NB4 (cell line): ENCODE data around the gene TMEM233.

Source experiments
- DNase-seq: peaks from one replicate; pipeline ENCODE4 v3.0.0; 2010; ENCODE audit warnings: low read depth
- H3K4me3 ChIP-seq: one replicate; pipeline ENCODE4 v1.5.1; 2011; ENCODE audit warnings: mild to moderate bottlenecking, low read depth, low read length, moderate library complexity
- MYC ChIP-seq: IDR thresholded peaks from 2 replicates; pipeline ENCODE4 v1.6.1; 2011; ENCODE audit warnings: low read depth, low read length
- POLR2A ChIP-seq: IDR thresholded peaks from 2 replicates; pipeline ENCODE4 v1.6.1; 2011; ENCODE audit warnings: mild to moderate bottlenecking; ENCODE audit not compliant: insufficient read length; ENCODE audit errors: extremely low read depth
- TF ChIP-seq, protein P1 (sequence below): IDR thresholded peaks from one replicate; pipeline ENCODE4 v1.5.1; 2012; ENCODE audit warnings: low read depth, low read length
- TF ChIP-seq, protein P2 (sequence below): IDR thresholded peaks from 2 replicates; pipeline ENCODE4 v1.6.1; 2011; ENCODE audit warnings: low read depth, low read length

Gene TMEM233

DNA sequence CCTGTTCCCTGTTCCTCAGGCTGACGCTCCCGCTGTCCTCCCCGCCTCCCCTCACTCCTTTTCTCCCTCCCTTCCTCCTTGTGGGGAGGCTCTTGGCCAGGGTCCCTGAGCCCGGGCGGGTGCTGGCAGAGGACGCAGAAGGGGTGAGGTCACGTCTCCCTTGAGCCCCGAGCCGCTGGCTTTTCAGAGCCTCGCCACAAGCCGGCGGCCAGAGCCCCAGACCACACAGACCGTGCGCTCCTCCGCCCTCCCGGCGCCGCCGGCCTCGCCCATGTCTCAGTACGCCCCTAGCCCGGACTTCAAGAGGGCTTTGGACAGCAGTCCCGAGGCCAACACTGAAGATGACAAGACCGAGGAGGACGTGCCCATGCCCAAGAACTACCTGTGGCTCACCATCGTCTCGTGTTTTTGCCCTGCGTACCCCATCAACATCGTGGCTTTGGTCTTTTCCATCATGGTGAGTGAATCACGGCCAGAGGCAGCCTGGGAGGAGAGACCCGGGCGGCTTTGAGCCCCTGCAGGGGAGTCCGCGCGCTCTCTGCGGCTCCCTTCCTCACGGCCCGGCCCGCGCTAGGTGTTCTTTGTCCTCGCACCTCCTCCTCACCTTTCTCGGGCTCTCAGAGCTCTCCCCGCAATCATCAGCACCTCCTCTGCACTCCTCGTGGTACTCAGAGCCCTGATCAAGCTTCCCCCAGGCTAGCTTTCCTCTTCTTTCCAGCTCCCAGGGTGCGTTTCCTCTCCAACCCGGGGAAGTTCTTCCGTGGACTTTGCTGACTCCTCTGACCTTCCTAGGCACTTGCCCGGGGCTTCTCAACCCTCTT is at the start of gene TMEM233:
Gene TMEM233 (plus strand): TSS at position 197 of the 821 bp plus-strand sequence. CDS start 75 bp downstream, at position 272.
- no peak within 1 kb of the TSS for H3K4me3 ChIP-seq
- DNase-seq: no peak
- no peak for TF ChIP-seq POLR2A
- TF ChIP-seq, protein P1, sequence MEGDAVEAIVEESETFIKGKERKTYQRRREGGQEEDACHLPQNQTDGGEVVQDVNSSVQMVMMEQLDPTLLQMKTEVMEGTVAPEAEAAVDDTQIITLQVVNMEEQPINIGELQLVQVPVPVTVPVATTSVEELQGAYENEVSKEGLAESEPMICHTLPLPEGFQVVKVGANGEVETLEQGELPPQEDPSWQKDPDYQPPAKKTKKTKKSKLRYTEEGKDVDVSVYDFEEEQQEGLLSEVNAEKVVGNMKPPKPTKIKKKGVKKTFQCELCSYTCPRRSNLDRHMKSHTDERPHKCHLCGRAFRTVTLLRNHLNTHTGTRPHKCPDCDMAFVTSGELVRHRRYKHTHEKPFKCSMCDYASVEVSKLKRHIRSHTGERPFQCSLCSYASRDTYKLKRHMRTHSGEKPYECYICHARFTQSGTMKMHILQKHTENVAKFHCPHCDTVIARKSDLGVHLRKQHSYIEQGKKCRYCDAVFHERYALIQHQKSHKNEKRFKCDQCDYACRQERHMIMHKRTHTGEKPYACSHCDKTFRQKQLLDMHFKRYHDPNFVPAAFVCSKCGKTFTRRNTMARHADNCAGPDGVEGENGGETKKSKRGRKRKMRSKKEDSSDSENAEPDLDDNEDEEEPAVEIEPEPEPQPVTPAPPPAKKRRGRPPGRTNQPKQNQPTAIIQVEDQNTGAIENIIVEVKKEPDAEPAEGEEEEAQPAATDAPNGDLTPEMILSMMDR: no peak
- TF ChIP-seq, protein P2, sequence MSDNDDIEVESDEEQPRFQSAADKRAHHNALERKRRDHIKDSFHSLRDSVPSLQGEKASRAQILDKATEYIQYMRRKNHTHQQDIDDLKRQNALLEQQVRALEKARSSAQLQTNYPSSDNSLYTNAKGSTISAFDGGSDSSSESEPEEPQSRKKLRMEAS: no peak
- TF ChIP-seq MYC: no peak

DNA sequence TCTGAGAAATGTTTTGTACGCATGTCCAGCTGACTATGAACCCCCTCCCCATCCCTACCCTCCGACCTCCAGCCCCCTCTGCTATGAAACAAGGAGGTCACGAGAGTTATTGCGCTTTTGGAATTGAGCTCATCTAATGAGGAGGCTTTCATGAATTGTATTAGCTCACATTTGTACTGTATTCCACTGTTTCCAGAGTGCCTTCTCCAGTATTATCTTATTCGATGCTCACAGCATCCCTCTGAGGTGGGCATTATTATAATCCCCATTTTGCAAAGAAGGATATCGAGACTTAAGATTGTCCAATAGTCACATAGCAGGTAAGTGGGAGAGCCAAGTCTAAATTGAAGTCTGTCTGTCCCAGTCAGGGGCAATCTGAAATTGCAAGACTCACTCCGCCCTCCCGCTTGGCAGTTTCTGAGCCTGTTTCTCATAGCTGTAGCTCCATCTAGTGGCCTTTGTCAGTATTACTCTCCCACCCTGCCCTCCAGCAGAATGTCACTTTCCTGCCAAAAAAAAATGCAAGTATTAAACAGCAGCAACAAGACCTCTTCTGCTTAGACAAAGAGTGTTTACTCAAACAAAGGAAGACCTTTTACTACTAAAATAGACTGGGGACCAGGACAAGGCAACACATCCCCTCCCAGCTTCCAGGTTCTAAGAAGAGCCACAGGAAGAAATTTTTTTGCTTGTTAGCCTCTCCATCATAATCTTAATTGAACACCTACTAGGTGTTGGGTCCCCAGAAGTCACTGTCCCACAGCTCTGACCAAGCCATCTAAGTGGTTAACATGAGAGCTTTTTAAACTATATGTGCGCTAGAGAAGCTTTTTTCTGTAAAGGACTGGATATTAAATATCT is 48.6 kb upstream of the TMEM233 start:
- TF ChIP-seq, protein P1: peak; percentile 84
- no peak for TF ChIP-seq MYC
- no peak for TF ChIP-seq POLR2A
- TF ChIP-seq, protein P2: no peak
- H3K4me3 ChIP-seq: no peak overlapping the region
- DNase-seq: peak; percentile 79

DNA sequence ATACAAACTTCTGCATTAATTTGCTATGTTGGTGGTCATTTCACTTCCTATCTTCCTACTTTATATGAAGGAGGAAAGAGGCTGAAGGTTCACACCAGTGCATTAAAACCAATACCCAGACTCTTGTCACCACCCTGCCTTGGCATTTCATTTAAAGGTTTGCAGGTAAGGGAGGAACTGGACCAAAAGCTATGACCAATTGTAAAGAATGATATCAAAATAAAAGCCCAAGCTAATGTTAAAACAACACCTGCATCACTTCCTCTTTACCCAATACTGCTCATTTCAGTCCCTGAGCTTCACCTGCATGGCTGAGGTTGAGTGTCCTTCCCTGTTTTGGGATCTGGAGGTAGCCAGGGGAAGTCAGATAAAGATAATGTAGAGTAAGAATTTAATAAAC is 47.2 kb upstream of the TMEM233 start:
- TF ChIP-seq, protein P2: no peak
- TF ChIP-seq POLR2A (no peak), MYC (no peak)
- TF ChIP-seq, protein P1: no peak
- no peak overlapping the region for H3K4me3 ChIP-seq
- no peak for DNase-seq

DNA sequence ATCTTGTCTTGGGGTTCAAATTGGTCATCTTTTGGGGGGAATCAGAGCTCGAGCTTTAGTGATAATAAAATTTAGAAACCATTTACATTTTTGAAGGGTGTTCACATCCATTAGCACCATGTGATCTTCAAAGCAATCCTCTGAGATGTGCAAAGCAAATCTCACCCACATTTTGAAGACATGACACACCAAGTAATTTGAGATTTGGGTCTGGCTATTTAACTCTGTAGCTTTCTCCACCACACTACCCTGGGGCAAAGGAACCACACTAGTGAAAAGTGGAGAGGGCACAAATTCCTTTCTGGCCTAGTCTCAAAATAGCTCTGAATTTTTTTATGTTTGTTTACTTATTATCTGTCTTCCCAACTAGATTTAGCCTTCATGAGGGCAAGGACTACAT is 46.6 kb upstream of the TMEM233 start:
- TF ChIP-seq, protein P1: no peak
- TF ChIP-seq MYC (no peak), POLR2A (no peak)
- TF ChIP-seq, protein P2: no peak
- H3K4me3 ChIP-seq: no peak overlapping the region
- no peak for DNase-seq

DNA sequence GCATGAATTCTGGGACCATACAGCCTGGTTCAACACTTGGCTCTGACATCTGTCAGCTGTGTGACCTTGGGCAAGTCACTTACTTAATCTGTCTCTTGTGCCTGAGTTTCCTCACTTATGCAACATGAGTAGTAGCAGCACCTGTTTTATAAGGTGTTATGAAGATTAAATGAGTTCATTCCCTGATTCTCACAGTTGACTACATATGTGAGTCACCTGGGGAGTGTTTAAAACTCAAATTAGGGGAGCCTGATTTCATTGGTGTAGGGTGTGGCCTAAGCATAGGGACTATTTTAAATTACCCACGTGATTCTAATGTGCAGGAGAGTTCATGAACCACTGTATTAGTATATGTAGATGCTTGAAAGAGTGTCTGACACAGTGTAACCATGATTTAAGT is 36.7 kb upstream of the TMEM233 start:
- TF ChIP-seq, protein P2: no peak
- no peak for TF ChIP-seq MYC
- TF ChIP-seq, protein P1: no peak
- TF ChIP-seq POLR2A: no peak
- no peak overlapping the region for H3K4me3 ChIP-seq
- no peak for DNase-seq
